Cardiac fibroblast (primary cell): ENCODE results near the gene SUN2.

Experiments used
- DNase-seq, 2 donors: peaks; one replicate each; pipeline versions ENCODE4 v3.0.0 to v3.0.0-alpha.2; 2010; ENCODE audit warnings: low read depth in 2 of 2
- H3K4me3 ChIP-seq, 2 donors: replicated peaks in 1 of 2; 1 replicate in 1 of 2; 2 replicates in 1 of 2; pipeline ENCODE4 v1.5.1; 2011; ENCODE audit warnings: low read depth in 2 of 2, low read length in 2 of 2, mild to moderate bottlenecking in 2 of 2, moderate library complexity in 1 of 2
- CTCF ChIP-seq: IDR thresholded peaks from one replicate; pipeline ENCODE4 v1.5.1; 2011; ENCODE audit warnings: low read depth, mild to moderate bottlenecking, low read length, inconsistent platforms

Gene SUN2

GRCh38 chr22:38694049-38694448, 61.7 kb downstream of the SUN2 start:
- no peak for TF ChIP-seq CTCF
- H3K4me3 ChIP-seq = no peak overlapping the region
- no peak for DNase-seq

GRCh38 chr22:38689651-38690050, 66.1 kb downstream of the SUN2 start:
- no peak overlapping the region for H3K4me3 ChIP-seq
- DNase-seq = no peak
- TF ChIP-seq CTCF = no peak

GRCh38 chr22:38685761-38686160, 70.0 kb downstream of the SUN2 start:
- no peak overlapping the region for H3K4me3 ChIP-seq
- DNase-seq = no peak
- TF ChIP-seq CTCF = no peak

GRCh38 chr22:38684895-38685294, 70.9 kb downstream of the SUN2 start:
- TF ChIP-seq CTCF = no peak

More at GRCh38 chr22:38684895-38685294, 70.9 kb downstream of the SUN2 start:
- DNase-seq = no peak
- H3K4me3 ChIP-seq = no peak overlapping the region
